HEK293T (cell line): ENCODE measurements around the gene ATP9B.

Experiments used
- ELF4 ChIP-seq: fragments of 450-650 bp; IDR thresholded peaks from 2 replicates; pipeline ENCODE4 v1.6.1; 2017; ENCODE audit warnings: antibody characterized with exemption
- FOXA1 ChIP-seq: fragments of 450-650 bp; IDR thresholded peaks from 2 replicates; pipeline ENCODE4 v1.6.1; 2016; ENCODE audit warnings: mild to moderate bottlenecking
- SP1 ChIP-seq: fragments of 450-650 bp; IDR thresholded peaks from 2 replicates; pipeline ENCODE4 v1.6.1; 2017

GRCh38 chr18:79178113-79178531, 108.9 kb downstream of the ATP9B start:
- TF ChIP-seq FOXA1 (no peak), ELF4 (no peak), SP1 (no peak)
